ENCODE data around the gene EFCAB6. TPM values are rescaled to one million over a fixed set of nuclear protein-coding genes. Genes with fewer than 3 reads are reported as not detected.

The EFCAB6 gene
- total RNA-seq, 1 experiment from 2014 or later: 0.52 TPM

GRCh38 chr22:43706571-43707328 lies 105.4 kb downstream of the EFCAB6 start:
- H3K4me1 ChIP-seq (ENCODE audit: control insufficient read depth in 1 of 2, insufficient read depth in 2 of 2, low read length in 2 of 2): no peaks in the 10 kb centered on the region
- no peak overlapping the region for H3K4me3 ChIP-seq (replicated peaks in 1 of 2; ENCODE audit: low read depth in 1 of 2, low read length in 2 of 2)
- ChIA-PET RAD21 (ENCODE audit: low non-redundant PET in 1 of 2, low total read pairs in 2 of 2, uncharacterized antibody in 2 of 2, unreplicated experiment in 2 of 2) (no interaction called here), POLR2A (no interaction called here), CTCF (no interaction called here)
- ATAC-seq (no peak), DNase-seq (ENCODE audit: low read depth, low spot score) (no peak)
- H3K79me2 ChIP-seq (ENCODE audit: insufficient read depth, low read length): no peaks in the 10 kb centered on the region
- peaks cover 19% of the 10 kb centered on the region for H3K27me3 ChIP-seq (ENCODE audit: insufficient read depth, low read length)
- no peak overlapping the region for H3K27ac ChIP-seq (ENCODE audit: low read depth, low read length)
- H2AFZ ChIP-seq (ENCODE audit: low read depth, low read length, poor library complexity, severe bottlenecking): no peak overlapping the region
- H3K9ac ChIP-seq (ENCODE audit: low read length): no peak overlapping the region
- H4K20me1 ChIP-seq (ENCODE audit: insufficient read depth): no peaks in the 10 kb centered on the region
- no peaks in the 10 kb centered on the region for H3K9me3 ChIP-seq (ENCODE audit: control insufficient read depth in 1 of 2, insufficient read depth in 1 of 2, low read depth in 1 of 2, low read length in 2 of 2)
- TF ChIP-seq REST (IDR thresholded peaks at IDR 0.05; ENCODE audit: low read depth): no peak
- TF ChIP-seq SP1 (IDR thresholded peaks at IDR 0.05; ENCODE audit: low read depth): no peak
- TF ChIP-seq CTCF (IDR thresholded peaks at IDR 0.05 in 2 of 3, conservative IDR thresholded peaks at IDR 0.05 in 1 of 3; ENCODE audit: borderline replicate concordance in 1 of 3, insufficient read depth in 1 of 3, low read depth in 2 of 3, low read length in 2 of 3): no peak
- no peak for TF ChIP-seq TCF7L2 (IDR thresholded peaks at IDR 0.05; ENCODE audit: borderline replicate concordance, extremely low read depth, insufficient read depth, insufficient read length)
- TF ChIP-seq CEBPB (IDR thresholded peaks at IDR 0.05; ENCODE audit: low read depth): no peak
- no peak for TF ChIP-seq JUND (IDR thresholded peaks at IDR 0.05)
- TF ChIP-seq SRF (IDR thresholded peaks at IDR 0.05; ENCODE audit: low read depth): no peak
- no peak for TF ChIP-seq YY1 (IDR thresholded peaks at IDR 0.05; ENCODE audit: extremely low read depth, insufficient replicate concordance, low read depth, low read length)
- no peak for TF ChIP-seq FOSL1 (IDR thresholded peaks at IDR 0.05; ENCODE audit: low read depth)
- intact Hi-C loops (cut with micrococcal nuclease): no loop called here
- no peaks in the 10 kb centered on the region for H3K9me2 ChIP-seq (ENCODE audit: insufficient read depth)
- BruUV-seq (replicated peaks): no TSS peak
- no peak overlapping the region for H3K4me2 ChIP-seq (ENCODE audit: low read length)
- no peaks in the 10 kb centered on the region for H3K36me3 ChIP-seq (ENCODE audit: control insufficient read depth in 1 of 2, insufficient read depth in 2 of 2, low read length in 2 of 2)
